ENCODE measurements around the gene CADPS2. TPM values are rescaled to one million over a fixed set of nuclear protein-coding genes. Genes with fewer than 3 reads are reported as not detected.
A peak's percentile ranks its signal among the peaks of the same experiment; 100 is the strongest.

The CADPS2 gene
- total RNA-seq, 1 experiment from 2014 or later = not detected

DNA sequence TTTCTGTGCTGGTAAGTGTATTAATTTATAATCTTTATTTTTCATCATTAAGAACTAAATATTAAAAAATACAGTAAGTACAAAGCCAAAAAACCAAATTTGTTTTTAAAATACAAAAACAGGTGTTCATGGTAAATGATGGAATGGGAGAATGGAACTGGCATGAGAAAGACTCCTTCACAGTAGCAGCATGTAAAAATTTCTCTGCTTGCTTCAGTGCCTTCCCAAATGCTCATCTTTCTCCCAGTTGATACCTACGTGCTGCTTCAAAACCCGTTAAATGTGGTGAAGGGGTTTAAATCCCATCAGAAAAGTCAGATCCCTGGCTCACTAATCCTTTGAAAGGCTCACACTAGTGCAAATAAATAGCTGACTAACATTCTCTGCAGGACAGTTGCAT, 191.6 kb downstream of the CADPS2 start:
- no peak overlapping the region for H3K27ac ChIP-seq (ENCODE audit: low read length)
- H3K27me3 ChIP-seq (ENCODE audit: low read length) = no peaks in the 10 kb centered on the region
- no peak overlapping the region for H3K4me3 ChIP-seq (ENCODE audit: low read length)
- no peaks in the 10 kb centered on the region for H3K36me3 ChIP-seq (ENCODE audit: insufficient read depth, low read length)
- no peak overlapping the region for H3K4me2 ChIP-seq (ENCODE audit: low read depth, low read length, poor library complexity, severe bottlenecking)
- no peak overlapping the region for H3K9ac ChIP-seq (ENCODE audit: low read length)
- H3K4me1 ChIP-seq (ENCODE audit: low read length) = no peaks in the 10 kb centered on the region
- no peaks in the 10 kb centered on the region for H3K9me2 ChIP-seq (replicated peaks; ENCODE audit: insufficient read depth, low read length)
- no peak overlapping the region for H2AFZ ChIP-seq (ENCODE audit: low read length)
- H4K20me1 ChIP-seq (ENCODE audit: insufficient read depth, low read depth, low read length) = no peaks in the 10 kb centered on the region
- H3K79me2 ChIP-seq (ENCODE audit: low read length) = no peaks in the 10 kb centered on the region
- DNase-seq = no peak
- no peaks in the 10 kb centered on the region; the same call in 1 of the 2 replicates for H3K9me3 ChIP-seq (ENCODE audit: low read length)

DNA sequence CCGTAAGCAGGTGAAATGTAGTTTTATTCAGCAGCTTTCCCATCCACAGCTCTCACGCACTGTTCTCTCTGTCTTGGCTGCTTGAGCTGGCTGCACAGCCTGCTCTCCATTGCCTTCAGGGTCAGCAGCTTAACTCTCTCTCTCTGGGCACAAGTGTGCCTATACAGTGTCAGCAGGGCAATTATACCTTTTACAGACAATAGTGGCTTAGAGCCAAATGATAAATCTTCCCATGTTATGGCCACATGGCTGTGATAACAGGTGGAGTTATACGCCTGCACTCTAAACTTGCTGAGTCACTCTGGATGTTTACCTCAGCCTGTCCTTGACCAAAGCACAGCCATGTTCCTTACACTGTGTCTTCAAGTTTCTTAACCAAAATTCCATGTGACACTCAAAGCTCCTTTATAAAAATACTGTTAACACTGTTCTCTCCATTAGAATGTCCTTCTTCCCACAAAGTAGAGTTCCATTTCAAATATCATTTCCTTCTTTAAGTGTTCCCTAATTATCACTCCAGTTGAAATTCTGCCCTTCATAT, 193.4 kb downstream of the CADPS2 start:
- Histone ChIP-seq H3K36me3 (ENCODE audit: insufficient read depth, low read length) (no peaks in the 10 kb centered on the region), H3K79me2 (ENCODE audit: low read length) (no peaks in the 10 kb centered on the region), H3K9ac (ENCODE audit: low read length) (no peak overlapping the region), H3K4me2 (ENCODE audit: low read depth, low read length, poor library complexity, severe bottlenecking) (no peak overlapping the region), H3K4me3 (ENCODE audit: low read length) (no peak overlapping the region), H2AFZ (ENCODE audit: low read length) (no peak overlapping the region), H3K4me1 (ENCODE audit: low read length) (no peaks in the 10 kb centered on the region), H3K27me3 (ENCODE audit: low read length) (no peaks in the 10 kb centered on the region), H4K20me1 (ENCODE audit: insufficient read depth, low read depth, low read length) (no peaks in the 10 kb centered on the region), H3K27ac (ENCODE audit: low read length) (no peak overlapping the region), H3K9me3 (ENCODE audit: low read length) (no peaks in the 10 kb centered on the region; the same call in 1 of the 2 replicates), H3K9me2 (replicated peaks; ENCODE audit: insufficient read depth, low read length) (no peaks in the 10 kb centered on the region)
- no peak for DNase-seq

DNA sequence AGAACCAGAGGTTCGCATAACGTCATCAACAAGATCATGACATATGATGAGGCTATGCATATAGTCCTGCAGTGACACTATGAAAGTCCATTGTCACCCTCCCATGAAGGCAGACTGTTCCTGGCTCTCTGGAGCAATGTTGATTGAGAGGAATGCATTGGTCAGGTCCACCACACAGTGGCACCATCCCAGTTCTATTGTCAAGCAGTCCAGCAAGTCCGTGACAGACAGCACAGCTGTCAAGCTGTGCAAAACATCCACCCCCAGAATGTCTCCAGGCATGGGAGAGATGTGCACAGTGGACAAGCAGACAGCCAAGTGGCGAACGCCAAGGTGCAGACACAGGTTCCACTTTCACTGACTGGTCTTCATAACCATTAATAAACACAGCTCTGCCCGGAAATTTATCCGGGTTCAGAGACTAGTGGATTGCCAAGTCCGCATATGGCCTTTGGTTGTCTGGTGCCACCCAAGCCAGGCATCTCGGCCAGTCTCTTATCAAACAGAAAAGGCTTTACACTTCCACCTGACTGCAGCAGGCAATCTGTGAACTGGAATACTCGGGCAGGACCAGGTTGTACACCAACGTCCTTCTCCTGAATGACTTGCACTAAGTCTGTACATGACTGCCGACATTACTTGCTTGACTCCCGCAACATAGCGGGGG, 194.6 kb downstream of the CADPS2 start:
- H4K20me1 ChIP-seq (ENCODE audit: insufficient read depth, low read depth, low read length) = no peaks in the 10 kb centered on the region
- no peaks in the 10 kb centered on the region; the same call in 1 of the 2 replicates for H3K9me3 ChIP-seq (ENCODE audit: low read length)
- H3K27ac ChIP-seq (ENCODE audit: low read length) = no peak overlapping the region
- H3K4me2 ChIP-seq (ENCODE audit: low read depth, low read length, poor library complexity, severe bottlenecking) = no peak overlapping the region
- H3K79me2 ChIP-seq (ENCODE audit: low read length) = no peaks in the 10 kb centered on the region
- no peak overlapping the region for H3K4me3 ChIP-seq (ENCODE audit: low read length)
- no peak for DNase-seq
- no peaks in the 10 kb centered on the region for H3K36me3 ChIP-seq (ENCODE audit: insufficient read depth, low read length)
- no peaks in the 10 kb centered on the region for H3K27me3 ChIP-seq (ENCODE audit: low read length)
- no peak overlapping the region for H3K9ac ChIP-seq (ENCODE audit: low read length)
- no peak overlapping the region for H2AFZ ChIP-seq (ENCODE audit: low read length)
- H3K4me1 ChIP-seq (ENCODE audit: low read length) = peaks cover 11% of the 10 kb centered on the region
- no peaks in the 10 kb centered on the region for H3K9me2 ChIP-seq (replicated peaks; ENCODE audit: insufficient read depth, low read length)

DNA sequence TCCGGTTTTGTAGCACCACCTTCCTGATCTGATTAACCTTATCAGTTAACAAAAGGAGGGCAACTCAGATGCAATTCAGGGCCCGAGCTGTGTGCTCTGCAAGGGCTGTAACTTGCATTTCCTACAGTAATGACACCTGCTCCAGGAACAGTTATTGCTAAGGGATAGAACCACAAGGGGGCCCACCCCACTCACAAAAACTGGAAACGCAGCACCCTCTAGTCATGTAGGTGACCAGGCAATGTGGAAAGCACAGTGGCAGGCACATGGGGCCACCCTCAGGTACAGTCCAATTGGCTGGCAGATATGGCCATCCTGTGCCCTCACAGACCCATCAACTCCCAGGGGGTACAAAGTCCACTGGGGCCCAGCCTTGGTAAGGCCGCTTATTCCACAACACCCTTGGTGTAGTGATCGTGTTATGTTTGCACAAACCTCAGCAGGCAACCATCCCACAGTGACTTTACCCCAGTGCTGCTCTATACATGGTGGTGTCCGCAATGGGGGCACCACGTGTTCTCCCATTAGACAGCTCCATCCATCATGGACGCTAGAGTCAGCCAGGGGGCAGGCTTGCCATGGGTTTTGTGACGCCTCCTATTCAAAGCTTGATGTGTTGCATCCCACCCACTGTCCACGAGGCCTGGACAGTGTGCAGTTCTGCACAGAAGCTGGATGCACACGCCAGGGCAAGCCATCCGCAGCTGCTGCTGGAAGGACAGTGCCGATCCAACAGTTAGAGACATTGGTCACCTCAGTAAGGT, 196.7 kb downstream of the CADPS2 start:
- Histone ChIP-seq H4K20me1 (ENCODE audit: insufficient read depth, low read depth, low read length) (no peaks in the 10 kb centered on the region), H3K4me2 (ENCODE audit: low read depth, low read length, poor library complexity, severe bottlenecking) (no peak overlapping the region), H3K4me3 (ENCODE audit: low read length) (no peak overlapping the region), H3K9ac (ENCODE audit: low read length) (no peak overlapping the region), H3K9me3 (ENCODE audit: low read length) (no peaks in the 10 kb centered on the region; the same call in 1 of the 2 replicates), H3K27me3 (ENCODE audit: low read length) (no peaks in the 10 kb centered on the region), H3K36me3 (ENCODE audit: insufficient read depth, low read length) (no peaks in the 10 kb centered on the region), H3K4me1 (ENCODE audit: low read length) (peaks cover 28% of the 10 kb centered on the region), H2AFZ (ENCODE audit: low read length) (no peak overlapping the region), H3K27ac (ENCODE audit: low read length) (no peak overlapping the region), H3K79me2 (ENCODE audit: low read length) (no peaks in the 10 kb centered on the region), H3K9me2 (replicated peaks; ENCODE audit: insufficient read depth, low read length) (no peaks in the 10 kb centered on the region)
- no peak for DNase-seq

DNA sequence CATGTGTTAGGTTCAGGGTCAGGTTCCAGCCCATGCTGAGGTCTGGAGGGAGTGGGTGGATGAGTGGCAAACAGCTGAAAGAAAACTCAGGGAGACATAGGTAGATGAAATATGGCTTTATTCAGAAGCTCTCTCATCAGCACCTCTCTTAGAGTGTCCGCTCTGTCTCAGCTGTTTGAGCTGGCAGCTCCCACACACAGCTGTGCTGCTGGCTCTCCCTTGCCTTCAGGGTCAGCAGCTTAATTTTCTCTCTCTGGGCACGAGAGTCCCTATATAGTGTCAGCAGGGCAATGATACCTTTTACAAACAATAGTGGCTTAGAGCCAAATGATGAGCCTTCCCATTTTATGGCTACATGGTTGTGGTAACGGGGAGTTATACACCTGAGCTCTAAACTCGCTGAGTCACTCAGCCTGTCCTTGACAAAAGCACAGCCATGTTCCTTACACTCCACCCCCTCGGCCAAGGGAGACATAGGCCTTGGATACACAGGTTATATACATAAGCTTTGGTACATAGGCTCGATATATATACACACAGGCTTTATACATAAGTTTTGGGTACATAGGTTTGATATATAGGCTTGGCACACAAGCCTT, 197.8 kb downstream of the CADPS2 start:
- H3K9me3 ChIP-seq (ENCODE audit: low read length) = no peaks in the 10 kb centered on the region; the same call in 1 of the 2 replicates
- no peaks in the 10 kb centered on the region for H3K9me2 ChIP-seq (replicated peaks; ENCODE audit: insufficient read depth, low read length)
- DNase-seq = no peak
- no peaks in the 10 kb centered on the region for H3K36me3 ChIP-seq (ENCODE audit: insufficient read depth, low read length)
- H4K20me1 ChIP-seq (ENCODE audit: insufficient read depth, low read depth, low read length) = no peaks in the 10 kb centered on the region
- no peak overlapping the region for H3K27ac ChIP-seq (ENCODE audit: low read length)
- H3K4me1 ChIP-seq (ENCODE audit: low read length) = peaks cover 28% of the 10 kb centered on the region
- H3K79me2 ChIP-seq (ENCODE audit: low read length) = no peaks in the 10 kb centered on the region
- no peak overlapping the region for H3K4me2 ChIP-seq (ENCODE audit: low read depth, low read length, poor library complexity, severe bottlenecking)
- no peak overlapping the region for H3K4me3 ChIP-seq (ENCODE audit: low read length)
- no peaks in the 10 kb centered on the region for H3K27me3 ChIP-seq (ENCODE audit: low read length)
- no peak overlapping the region for H3K9ac ChIP-seq (ENCODE audit: low read length)
- H2AFZ ChIP-seq (ENCODE audit: low read length) = no peak overlapping the region

DNA sequence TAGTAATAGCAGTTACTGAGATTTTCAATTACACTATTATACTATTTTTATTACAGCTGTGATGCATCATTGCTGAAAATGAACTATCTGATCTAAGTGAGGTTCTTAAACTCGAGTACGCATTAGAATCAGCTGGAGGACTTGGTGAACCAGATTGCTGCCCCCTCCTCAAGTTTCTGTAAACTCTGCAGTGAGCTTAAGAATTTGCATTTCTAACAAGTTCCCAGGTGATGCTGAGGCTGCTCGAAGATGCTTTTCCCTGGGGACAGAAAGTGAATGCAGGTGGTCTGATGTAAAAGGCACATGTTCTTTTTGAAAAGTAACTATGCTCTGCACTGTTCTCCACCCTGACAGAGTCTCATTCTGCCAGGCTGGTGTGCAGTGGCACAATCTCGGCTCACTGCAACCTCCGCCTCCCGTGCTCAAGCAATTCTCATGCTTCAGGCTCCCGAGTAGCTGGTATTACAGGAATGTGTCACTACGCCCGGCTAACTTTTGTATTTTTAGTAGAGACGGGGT, 199.8 kb downstream of the CADPS2 start:
- Histone ChIP-seq H3K36me3 (ENCODE audit: insufficient read depth, low read length) (no peaks in the 10 kb centered on the region), H3K4me1 (ENCODE audit: low read length) (peaks cover 28% of the 10 kb centered on the region), H3K9ac (ENCODE audit: low read length) (no peak overlapping the region), H2AFZ (ENCODE audit: low read length) (no peak overlapping the region), H3K27me3 (ENCODE audit: low read length) (no peaks in the 10 kb centered on the region), H3K9me2 (replicated peaks; ENCODE audit: insufficient read depth, low read length) (no peaks in the 10 kb centered on the region), H3K4me2 (ENCODE audit: low read depth, low read length, poor library complexity, severe bottlenecking) (peak overlapping the region; percentile 50), H3K79me2 (ENCODE audit: low read length) (no peaks in the 10 kb centered on the region), H3K4me3 (ENCODE audit: low read length) (no peak overlapping the region), H3K9me3 (ENCODE audit: low read length) (no peaks in the 10 kb centered on the region; the same call in 1 of the 2 replicates), H4K20me1 (ENCODE audit: insufficient read depth, low read depth, low read length) (no peaks in the 10 kb centered on the region), H3K27ac (ENCODE audit: low read length) (0 out of 2 replicates have a peak overlapping the region, but pooled peaks have one; percentile 7)
- DNase-seq = no peak

DNA sequence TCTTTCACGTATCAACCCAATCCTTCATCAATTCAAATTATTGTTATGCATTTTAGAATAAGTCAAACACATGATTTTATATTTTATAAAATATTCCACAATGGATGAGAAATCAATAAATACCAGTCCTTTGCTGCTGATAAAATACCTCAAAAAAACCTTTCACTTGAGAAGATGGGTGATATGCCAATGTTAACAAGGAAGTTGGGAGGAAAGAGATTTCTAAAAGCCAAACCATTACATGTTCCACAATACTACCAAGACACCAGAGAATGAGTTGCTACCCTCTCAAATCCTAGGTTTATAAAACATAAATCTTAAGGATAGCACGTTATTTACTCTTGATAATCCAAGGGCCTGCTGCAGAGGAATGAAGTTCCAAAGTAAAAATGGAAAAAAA, 201.8 kb downstream of the CADPS2 start:
- DNase-seq = no peak
- H3K79me2 ChIP-seq (ENCODE audit: low read length) = no peaks in the 10 kb centered on the region
- no peaks in the 10 kb centered on the region for H3K9me2 ChIP-seq (replicated peaks; ENCODE audit: insufficient read depth, low read length)
- H3K27me3 ChIP-seq (ENCODE audit: low read length) = no peaks in the 10 kb centered on the region
- no peaks in the 10 kb centered on the region for H4K20me1 ChIP-seq (ENCODE audit: insufficient read depth, low read depth, low read length)
- H3K9ac ChIP-seq (ENCODE audit: low read length) = no peak overlapping the region
- no peaks in the 10 kb centered on the region for H3K9me3 ChIP-seq (ENCODE audit: low read length)
- no peak overlapping the region for H3K4me2 ChIP-seq (ENCODE audit: low read depth, low read length, poor library complexity, severe bottlenecking)
- H3K36me3 ChIP-seq (ENCODE audit: insufficient read depth, low read length) = no peaks in the 10 kb centered on the region
- H3K27ac ChIP-seq (ENCODE audit: low read length) = no peak overlapping the region
- H3K4me3 ChIP-seq (ENCODE audit: low read length) = no peak overlapping the region
- H3K4me1 ChIP-seq (ENCODE audit: low read length) = peaks cover 28% of the 10 kb centered on the region
- H2AFZ ChIP-seq (ENCODE audit: low read length) = no peak overlapping the region

All from Karpas-422 (cell line).